GM12878 (cell line): ENCODE results near the gene WDR26. TPM values are rescaled to one million over a fixed set of nuclear protein-coding genes. Genes with fewer than 3 reads are reported as not detected.

Source experiments
- ATAC-seq: fragments of 200-7000 bp; cut with Tn5 transposase; 3 replicates; pipeline ENCODE4 v1.9.1; 2020; ENCODE audit warnings: mild to moderate bottlenecking, moderate library complexity
- BruUV-seq: library from RNA; stranded (reverse); fragments of 400-500 nt; replicated peaks from 2 replicates; lab custom pipeline; 2021; lab: Mats Ljungman, UMichigan
- CTCF ChIA-PET: fragments of 300-600 bp; sonication (Branson Sonifier 250); formaldehyde crosslinking; extraction: SDS; loops from one replicate; lab custom pipeline; 2021; ENCODE audit warnings: inconsistent platforms; lab: Yijun Ruan, JAX
- POLR2A ChIA-PET: fragments of 350-600 bp; formaldehyde crosslinking; extraction: SDS; loops from one replicate; lab custom pipeline; 2021; ENCODE audit warnings: inconsistent platforms; lab: Charles Lee
- RAD21 ChIA-PET: fragments of 300-600 bp; sonication (Branson Sonifier 250); formaldehyde crosslinking; loops from one replicate; lab custom pipeline; 2023; ENCODE audit warnings: antibody characterized with exemption; ENCODE audit not compliant: unreplicated experiment; lab: Charles Lee
- SMC1A ChIA-PET: fragments of 300-600 bp; sonication (Branson Sonifier 250); formaldehyde crosslinking; loops from one replicate; lab custom pipeline; 2023; ENCODE audit not compliant: unreplicated experiment, uncharacterized antibody; lab: Charles Lee
- DNase-seq: peaks from one replicate; pipeline ENCODE4 v3.0.0-alpha.2; 2011; ENCODE audit warnings: low read depth, low spot score
- FAIRE-seq: peaks from 3 replicates; lab custom pipeline; 2011; peaks lifted over from hg19 to GRCh38; lab: Jason Lieb, UNC
- H2AFZ ChIP-seq: 2 replicates; pipeline ENCODE4 v1.6.0; 2011; ENCODE audit warnings: low read depth, low read length, control low read depth; ENCODE audit not compliant: control insufficient read depth
- H3K27ac ChIP-seq: 2 replicates; pipeline ENCODE4 v1.5.1; 2011; ENCODE audit warnings: control low read depth; ENCODE audit not compliant: control insufficient read depth, insufficient read depth
- H3K27me3 ChIP-seq, 2 experiments: replicated peaks in 1 of 2; 2 replicates each; pipeline versions ENCODE4 v1.6.0 to v1.6.1; 2011; ENCODE audit warnings: low read length in 1 of 2; ENCODE audit not compliant: control insufficient read depth in 2 of 2, insufficient read depth in 2 of 2
- H3K36me3 ChIP-seq, 2 experiments: 2 replicates each; pipeline ENCODE4 v1.5.1; 2011; ENCODE audit warnings: low read length in 1 of 2; ENCODE audit not compliant: control insufficient read depth in 2 of 2, insufficient read depth in 2 of 2
- H3K4me1 ChIP-seq: 2 replicates; pipeline ENCODE4 v1.6.1; 2011; ENCODE audit warnings: mild to moderate bottlenecking, low read length, moderate library complexity, mixed read lengths; ENCODE audit not compliant: control insufficient read depth, insufficient read depth
- H3K4me2 ChIP-seq: 2 replicates; pipeline ENCODE4 v1.6.0; 2011; ENCODE audit warnings: control low read depth; ENCODE audit not compliant: control insufficient read depth, insufficient read depth
- H3K4me3 ChIP-seq: fragments of 200-600 bp; sonication (generic); 2 replicates; pipeline ENCODE4 v1.5.1; 2016
- H3K79me2 ChIP-seq: 2 replicates; pipeline ENCODE4 v1.6.0; 2011; ENCODE audit warnings: low read length; ENCODE audit not compliant: control insufficient read depth, insufficient read depth
- H3K9ac ChIP-seq: 2 replicates; pipeline ENCODE4 v1.8.0; 2011; ENCODE audit warnings: low read length, control low read depth, mixed read lengths; ENCODE audit not compliant: control insufficient read depth, insufficient read depth
- H3K9me3 ChIP-seq: replicated peaks from 3 replicates; pipeline ENCODE4 v1.5.1; 2011; ENCODE audit warnings: mild to moderate bottlenecking, low read length; ENCODE audit not compliant: control insufficient read depth, insufficient read depth
- H4K20me1 ChIP-seq: 2 replicates; pipeline ENCODE4 v1.6.0; 2011; ENCODE audit not compliant: control insufficient read depth, insufficient read depth
- EED ChIP-seq: sonication (generic); IDR thresholded peaks from 2 replicates; pipeline ENCODE4 v1.6.1; 2016; ENCODE audit warnings: antibody characterized with exemption, low read depth
- JUND ChIP-seq: IDR thresholded peaks from 2 replicates; pipeline ENCODE4 v1.6.1; 2012; ENCODE audit warnings: low read depth, mild to moderate bottlenecking, low read length, improper control_type of control experiment, moderate library complexity
- MXI1 ChIP-seq: fragments of 150-350 bp; IDR thresholded peaks from 2 replicates; pipeline ENCODE4 v1.6.1; 2011; ENCODE audit warnings: low read depth, mild to moderate bottlenecking, inconsistent platforms, low read length, improper control_type of control experiment
- RAD51 ChIP-seq: fragments of 450-650 bp; IDR thresholded peaks from 2 replicates; pipeline ENCODE4 v1.6.1; 2016; ENCODE audit warnings: moderate library complexity, mild to moderate bottlenecking, inconsistent platforms
- SPI1 ChIP-seq: IDR thresholded peaks from 2 replicates; pipeline ENCODE4 v1.6.1; 2011; ENCODE audit warnings: low read depth, mild to moderate bottlenecking, low read length, moderate library complexity, borderline replicate concordance; ENCODE audit not compliant: insufficient read depth
- SREBF2 ChIP-seq: IDR thresholded peaks from 2 replicates; pipeline ENCODE4 v1.6.1; 2012; ENCODE audit warnings: mild to moderate bottlenecking, low read length
- YBX1 ChIP-seq: fragments of 450-650 bp; IDR thresholded peaks from 2 replicates; pipeline ENCODE4 v1.6.1; 2016; ENCODE audit warnings: antibody characterized with exemption
- WGBS: methylation state at CpG from one replicate; pipeline ENCODE4 v1.1.6; 2016; ENCODE audit warnings: low lambda C conversion rate; ENCODE audit not compliant: insufficient replicate concordance, insufficient coverage; ENCODE audit errors: missing lambda C conversion rate; 5-methylcytosine and 5-hydroxymethylcytosine counted together
- in situ Hi-C: fragments of 300-500 bp; cut with MboI; formaldehyde crosslinking; loops from 9 replicates; pipeline ENCODE4 v1.14.3; 2018; ENCODE audit warnings: mixed read lengths
- intact Hi-C: fragments of 100-400 bp; cut with micrococcal nuclease; formaldehyde crosslinking; loops from one replicate; pipeline ENCODE4 v1.14.2; 2022; ENCODE audit not compliant: unreplicated experiment
- polyA plus RNA-seq, 11 experiments: library from polyadenylated mRNA; depleted of rRNA in 4 of 11; unstranded in 6 of 11; stranded (reverse) in 5 of 11; fragments of >200 nt; fragmentation: Nextera tagmentation in 4 of 11; fragmentation: Illumina TruSeq in 1 of 11; extraction: Ambion mirVana in 4 of 11; extraction: Trizol in 1 of 11; gene quantifications; 1 replicate in 1 of 11; 2 replicates in 10 of 11; pipeline versions ENCODE4 v1.2.1 to v1.2.3, GENCODE V29; 2011 to 2016; ENCODE audit warnings: inconsistent platforms in 2 of 11, missing spikeins in 2 of 11, low read depth in 1 of 11
- total RNA-seq, 4 experiments: library from RNA; depleted of rRNA in 3 of 4; stranded (reverse); fragments of >200 nt in 3 of 4; fragmentation: Illumina TruSeq in 1 of 4; extraction: Trizol in 1 of 4; gene quantifications; 2 replicates each; pipeline versions ENCODE4 v1.2.1 to v1.2.3, GENCODE V29; 2013 to 2021
- TF ChIP-seq, protein P1 (sequence below): fragments of 450-650 bp; formaldehyde crosslinking; IDR thresholded peaks from 2 replicates; pipeline ENCODE4 v1.4.0; 2022; ENCODE audit warnings: mild to moderate bottlenecking, moderate library complexity

The WDR26 gene
- total and polyA plus RNA-seq, 10 of the 15 experiments (the other 5 are each of a cell fraction or from before 2014, with no cell fraction given), result 6.6 to 47.0 (median 24.4) TPM

DNA sequence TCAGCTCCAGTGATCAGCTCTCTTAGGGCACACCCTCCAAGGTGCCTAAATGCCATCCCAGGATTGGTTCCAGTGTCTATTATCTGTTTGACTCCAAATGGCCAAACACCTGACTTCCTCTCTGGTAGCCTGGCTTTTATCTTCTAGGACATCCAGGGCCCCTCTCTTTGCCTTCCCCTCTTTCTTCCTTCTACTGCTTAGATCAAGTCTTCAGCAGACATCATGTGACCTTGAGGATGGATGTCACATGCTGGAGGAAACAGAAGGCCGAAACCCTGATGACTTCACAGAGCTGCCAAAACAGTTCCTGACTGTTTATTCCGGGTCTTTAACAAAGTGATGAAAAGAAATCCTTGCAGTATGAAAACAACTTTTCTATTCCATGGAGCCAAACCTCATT, 24.4 kb upstream of the WDR26 start:
- H3K27me3 ChIP-seq, result no peaks in the 10 kb centered on the region
- no peak for DNase-seq
- CTCF ChIA-PET, result interaction anchor here (0.6 to 3.5 kb wide), 11 partner anchors 17 to 761 kb away, joined by 3 to 48 read pairs (median 5); no protein-coding TSS in a partner anchor
- no TSS peak for BruUV-seq
- SMC1A ChIA-PET, result interaction anchor here (0.7 to 3.6 kb wide), 8 partner anchors 17 to 904 kb away, joined by 3 to 20 read pairs (median 4); no protein-coding TSS in a partner anchor
- no peak overlapping the region for H3K27ac ChIP-seq
- no peak overlapping the region for H3K9ac ChIP-seq
- TF ChIP-seq YBX1, result no peak
- peak; percentile 14; the same call in 1 of the 2 replicates for TF ChIP-seq RAD51
- no peaks in the 10 kb centered on the region for H3K9me3 ChIP-seq
- POLR2A ChIA-PET, result no interaction called here
- ATAC-seq, result no peak
- no peak overlapping the region for H3K4me3 ChIP-seq
- RAD21 ChIA-PET, result interaction anchor here (0.7 to 2.3 kb wide), 3 partner anchors 28 to 484 kb away, joined by 3 to 15 read pairs (median 3); no protein-coding TSS in a partner anchor
- H2AFZ ChIP-seq, result no peak overlapping the region; the same call in 1 of the 2 replicates
- no peak for FAIRE-seq
- no peak overlapping the region for H3K4me2 ChIP-seq
- H3K36me3 ChIP-seq, result no peaks in the 10 kb centered on the region
- 91% methylated on average over 2 of the region's 2 CpGs for WGBS
- no peaks in the 10 kb centered on the region for H3K79me2 ChIP-seq
- in situ Hi-C loops (loop anchor here (5.0 kb wide), 1 partner anchor 342 kb away; no protein-coding TSS in a partner anchor), intact Hi-C loops (no loop called here)
- no peaks in the 10 kb centered on the region for H4K20me1 ChIP-seq
- no peaks in the 10 kb centered on the region for H3K4me1 ChIP-seq

GRCh38 chr1:224458296-224458695, 23.7 kb upstream of the WDR26 start:
- in situ Hi-C loops, result loop anchor here (5.0 kb wide), 1 partner anchor 341 kb away; no protein-coding TSS in a partner anchor
- POLR2A ChIA-PET, result no interaction called here
- H3K4me2 ChIP-seq, result no peak overlapping the region
- no peak overlapping the region for H3K4me3 ChIP-seq
- intact Hi-C loops, result no loop called here
- CTCF ChIA-PET, result interaction anchor here (0.6 to 3.5 kb wide), 32 partner anchors 8 to 464 kb away, joined by 3 to 48 read pairs (median 9); partner anchors contain the start of gene WDR26
- no peaks in the 10 kb centered on the region for H3K4me1 ChIP-seq
- BruUV-seq, result no TSS peak
- FAIRE-seq (no peak), ATAC-seq (no peak), DNase-seq (no peak)
- no peaks in the 10 kb centered on the region for H4K20me1 ChIP-seq
- WGBS, result 96% methylated on average over 4 of the region's 4 CpGs
- no peaks in the 10 kb centered on the region for H3K36me3 ChIP-seq
- TF ChIP-seq, protein P1, sequence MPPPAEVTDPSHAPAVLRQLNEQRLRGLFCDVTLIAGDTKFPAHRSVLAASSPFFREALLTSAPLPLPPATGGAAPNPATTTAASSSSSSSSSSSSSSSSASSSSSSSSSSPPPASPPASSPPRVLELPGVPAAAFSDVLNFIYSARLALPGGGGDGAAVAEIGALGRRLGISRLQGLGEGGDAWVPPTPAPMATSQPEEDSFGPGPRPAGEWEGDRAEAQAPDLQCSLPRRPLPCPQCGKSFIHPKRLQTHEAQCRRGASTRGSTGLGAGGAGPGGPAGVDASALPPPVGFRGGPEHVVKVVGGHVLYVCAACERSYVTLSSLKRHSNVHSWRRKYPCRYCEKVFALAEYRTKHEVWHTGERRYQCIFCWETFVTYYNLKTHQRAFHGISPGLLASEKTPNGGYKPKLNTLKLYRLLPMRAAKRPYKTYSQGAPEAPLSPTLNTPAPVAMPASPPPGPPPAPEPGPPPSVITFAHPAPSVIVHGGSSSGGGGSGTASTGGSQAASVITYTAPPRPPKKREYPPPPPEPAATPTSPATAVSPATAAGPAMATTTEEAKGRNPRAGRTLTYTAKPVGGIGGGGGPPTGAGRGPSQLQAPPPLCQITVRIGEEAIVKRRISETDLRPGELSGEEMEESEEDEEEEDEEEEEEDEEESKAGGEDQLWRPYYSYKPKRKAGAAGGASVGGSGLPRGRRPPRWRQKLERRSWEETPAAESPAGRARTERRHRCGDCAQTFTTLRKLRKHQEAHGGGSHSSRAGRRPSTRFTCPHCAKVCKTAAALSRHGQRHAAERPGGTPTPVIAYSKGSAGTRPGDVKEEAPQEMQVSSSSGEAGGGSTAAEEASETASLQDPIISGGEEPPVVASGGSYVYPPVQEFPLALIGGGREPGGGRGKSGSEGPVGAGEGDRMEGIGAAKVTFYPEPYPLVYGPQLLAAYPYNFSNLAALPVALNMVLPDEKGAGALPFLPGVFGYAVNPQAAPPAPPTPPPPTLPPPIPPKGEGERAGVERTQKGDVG (CRISPR knock-in tag), result no peak
- no peak for TF ChIP-seq SREBF2
- no peak for TF ChIP-seq MXI1
- TF ChIP-seq EED, result no peak
- TF ChIP-seq JUND, result no peak
- no peak for TF ChIP-seq SPI1
- SMC1A ChIA-PET, result interaction anchor here (1.0 to 3.6 kb wide), 13 partner anchors 11 to 464 kb away, joined by 3 to 41 read pairs (median 13); no protein-coding TSS in a partner anchor
- no peak overlapping the region for H2AFZ ChIP-seq
- H3K27ac ChIP-seq, result no peak overlapping the region
- no peaks in the 10 kb centered on the region for H3K79me2 ChIP-seq
- no peaks in the 10 kb centered on the region for H3K9me3 ChIP-seq
- RAD21 ChIA-PET, result interaction anchor here (0.6 to 2.9 kb wide), 14 partner anchors 15 to 464 kb away, joined by 3 to 25 read pairs (median 6); partner anchors contain the start of gene WDR26
- H3K9ac ChIP-seq, result no peak overlapping the region
- no peaks in the 10 kb centered on the region for H3K27me3 ChIP-seq
